Activated CD4-positive, alpha-beta T cell treated with anti-CD3 and anti-CD28 coated beads, Interleukin-2, amount 50 U/mL, for 4 hours (primary cell): Measurements from ENCODE around the gene DAD1.
"Not testable (repeated sequence)": the region's sequence is repeated elsewhere in the genome, so short reads cannot be mapped to it uniquely, and the experiment has no call there.

Experiments
- DNase-seq, 2 experiments: peaks; one replicate each; pipeline ENCODE4 v3.0.0-alpha.2; 2020

DAD1 gene

DNA sequence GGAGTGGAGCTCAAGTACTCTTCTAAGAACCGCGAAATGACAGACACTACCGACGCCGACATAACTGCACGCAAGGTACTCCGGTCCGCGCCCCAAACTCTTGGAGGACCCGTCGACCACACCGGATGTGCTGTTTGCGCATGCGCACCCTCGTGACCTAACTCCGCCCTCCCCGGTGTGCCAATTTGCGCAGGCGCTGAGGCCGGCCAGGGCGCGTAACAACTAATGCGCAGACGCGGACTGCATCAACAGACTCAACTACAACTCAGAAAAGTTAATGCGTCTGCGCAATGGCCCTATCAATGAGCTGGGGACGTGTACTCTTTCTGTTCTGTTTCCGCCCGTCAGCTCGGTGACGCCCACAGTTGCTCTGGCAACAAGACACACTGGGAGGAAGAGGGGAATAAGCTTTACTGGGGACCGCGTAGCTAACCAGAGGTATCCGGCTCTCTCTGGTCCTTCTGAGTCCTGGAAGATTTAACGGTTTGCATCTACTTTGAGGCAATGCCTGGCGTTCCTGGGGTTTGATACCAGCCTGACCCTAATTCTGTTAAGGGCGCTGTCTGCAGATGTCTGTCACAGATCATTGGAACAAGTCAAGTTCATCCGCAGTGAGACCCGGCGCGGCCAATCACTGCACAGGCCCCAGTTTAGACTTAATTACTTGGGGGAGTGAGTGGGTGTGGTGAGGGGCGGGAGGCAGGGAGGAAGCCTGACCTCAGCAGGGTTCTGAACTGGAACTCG is at the start of gene DAD1:
DAD1 (minus strand) TSS at position 129 of the 744 bp plus-strand sequence; CDS start at position 62, 67 bp downstream.
- peak; percentile 98 for DNase-seq

DNA sequence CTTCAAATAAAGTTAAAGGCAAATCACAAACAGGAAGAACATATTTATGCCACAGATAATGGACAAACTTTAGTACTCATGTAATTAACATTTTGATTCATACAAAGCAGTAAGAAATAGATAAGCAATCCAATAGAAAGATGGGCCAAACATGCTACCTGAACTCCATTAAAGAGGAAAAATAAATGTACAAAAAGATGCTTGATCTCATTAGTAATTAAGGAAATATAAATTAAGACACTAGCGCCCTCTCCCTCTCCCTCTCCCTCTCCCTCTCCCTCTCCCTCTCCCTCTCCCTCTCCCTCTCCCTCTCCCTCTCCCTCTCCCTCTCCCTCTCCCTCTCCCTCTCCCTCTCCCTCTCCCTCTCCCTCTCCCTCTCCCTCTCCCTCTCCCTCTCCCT is 47.0 kb upstream of the DAD1 start:
- not testable (repeated sequence) for DNase-seq

DNA sequence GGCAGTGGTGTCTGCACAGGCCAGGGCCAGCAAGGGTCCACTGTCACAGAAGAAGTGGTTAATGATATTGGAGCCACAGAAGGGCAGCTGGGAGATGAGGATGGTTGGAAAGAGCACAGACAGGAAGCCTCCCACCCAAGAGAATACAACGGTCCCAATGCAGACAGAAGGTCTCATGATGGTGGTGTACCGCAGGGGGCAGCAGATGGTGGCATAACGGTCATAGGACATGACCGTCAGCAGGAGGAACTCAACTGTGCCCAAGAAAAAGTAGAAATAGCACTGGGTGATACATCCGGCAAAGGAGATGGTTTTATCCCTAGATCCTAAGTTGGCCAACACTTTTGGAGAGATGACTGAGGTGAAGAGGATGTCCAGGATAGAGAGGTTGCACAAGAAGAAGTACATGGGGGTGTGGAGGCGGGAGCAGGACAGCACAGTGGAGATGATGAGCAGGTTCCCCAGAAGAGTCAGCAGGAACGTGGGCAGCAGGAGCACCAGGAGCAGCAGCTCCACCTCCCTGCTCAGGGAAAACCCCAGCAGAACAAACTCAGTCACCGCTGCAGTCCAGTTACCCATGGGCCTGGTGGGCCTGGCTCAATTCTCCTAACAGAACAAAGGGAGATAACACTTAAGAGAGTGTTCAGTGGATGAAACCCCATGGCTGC is 45.3 kb upstream of the DAD1 start:
- no peak for DNase-seq

DNA sequence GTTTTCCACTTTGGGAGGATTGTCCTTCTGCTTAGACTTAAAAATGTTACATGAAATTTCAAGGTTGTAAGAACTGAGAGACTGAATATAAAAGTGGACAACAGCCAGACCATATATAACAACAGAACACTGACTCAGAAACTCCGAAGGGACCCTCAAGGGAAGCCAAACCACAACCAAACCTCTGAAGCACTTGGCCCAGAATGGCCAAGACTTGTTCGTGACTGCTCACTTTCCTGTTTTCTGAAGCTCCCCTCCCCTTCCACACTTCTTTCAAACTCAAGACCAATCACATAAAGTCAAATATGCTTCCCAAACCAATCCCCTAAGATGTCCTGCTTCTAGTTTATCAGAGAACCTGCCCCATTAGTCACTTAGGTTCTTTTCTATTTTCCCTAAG is 41.5 kb upstream of the DAD1 start:
- DNase-seq, result no peak

DNA sequence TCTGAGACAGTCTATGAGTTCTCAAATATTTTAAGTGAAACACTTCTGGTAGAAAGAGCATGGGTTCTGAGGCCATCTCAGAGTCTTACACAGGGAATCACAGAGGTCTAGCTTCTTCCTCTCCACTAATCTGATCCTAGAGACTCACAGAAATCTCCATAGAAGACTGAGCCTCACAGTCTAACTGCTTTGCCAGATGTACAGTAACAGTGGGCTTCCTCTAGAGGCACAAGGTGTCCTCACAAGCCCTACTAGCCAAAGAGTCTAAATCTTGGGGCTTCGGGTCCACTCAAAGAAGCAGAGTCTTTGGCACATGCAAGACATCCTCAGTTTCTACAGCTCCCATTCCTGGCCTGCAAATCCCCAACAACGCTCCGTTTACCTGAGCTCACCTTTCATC is 41.0 kb upstream of the DAD1 start:
- DNase-seq, result no peak

DNA sequence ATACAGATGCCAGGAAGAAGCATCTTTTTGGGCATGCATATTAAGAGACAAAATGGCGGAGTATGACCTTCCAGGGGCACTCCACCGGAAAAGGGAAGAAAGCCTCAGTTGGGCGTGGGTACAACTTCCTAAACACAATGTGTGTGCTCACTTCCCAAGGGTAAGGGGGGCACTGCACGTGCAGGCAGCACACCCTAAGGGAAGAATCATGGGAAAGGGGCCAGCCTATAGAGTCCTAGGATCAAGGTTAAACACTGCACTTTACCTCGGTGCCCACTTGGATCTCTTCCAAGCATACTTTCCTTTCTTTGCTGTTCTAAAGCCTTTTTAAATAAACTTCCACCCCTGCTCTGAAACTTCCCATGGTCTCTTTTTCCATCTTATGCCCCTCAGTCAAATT is 40.3 kb upstream of the DAD1 start:
- DNase-seq, result no peak

DNA sequence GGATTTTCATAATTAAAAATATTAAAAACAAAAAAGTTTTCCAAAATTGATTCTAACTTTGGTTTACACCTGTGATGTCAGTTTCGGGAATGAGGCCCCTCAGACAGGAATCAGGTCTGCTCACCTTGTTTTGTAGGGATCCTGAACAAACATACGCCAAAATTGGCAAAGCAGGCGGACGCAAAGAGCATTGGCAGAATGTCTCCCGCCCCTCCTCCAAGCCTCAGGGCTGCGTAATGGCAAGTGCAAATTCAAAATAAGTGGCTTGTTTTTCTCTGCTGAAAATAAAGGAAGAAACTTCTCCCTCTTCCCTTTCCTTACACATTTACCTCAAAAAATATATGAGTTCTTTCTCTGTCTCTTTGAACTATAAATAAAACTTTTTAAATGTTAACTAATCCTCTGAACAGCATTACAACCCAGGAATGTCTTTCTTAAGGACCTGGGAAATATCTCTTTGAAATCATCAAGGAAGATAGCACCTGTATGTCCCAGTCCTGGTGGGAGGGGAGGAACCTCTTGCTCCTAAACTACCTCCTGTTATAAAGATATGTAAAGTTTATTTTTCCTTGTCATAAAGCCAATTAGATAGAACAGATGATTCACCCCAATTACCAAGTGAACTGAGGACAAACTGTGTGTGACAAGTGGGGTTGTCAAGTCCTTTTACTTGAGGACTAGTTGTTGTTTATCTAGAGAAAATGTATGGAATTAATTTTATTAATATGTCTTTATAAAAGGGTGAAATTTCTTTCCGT is 38.7 kb upstream of the DAD1 start:
- DNase-seq, result no peak

DNA sequence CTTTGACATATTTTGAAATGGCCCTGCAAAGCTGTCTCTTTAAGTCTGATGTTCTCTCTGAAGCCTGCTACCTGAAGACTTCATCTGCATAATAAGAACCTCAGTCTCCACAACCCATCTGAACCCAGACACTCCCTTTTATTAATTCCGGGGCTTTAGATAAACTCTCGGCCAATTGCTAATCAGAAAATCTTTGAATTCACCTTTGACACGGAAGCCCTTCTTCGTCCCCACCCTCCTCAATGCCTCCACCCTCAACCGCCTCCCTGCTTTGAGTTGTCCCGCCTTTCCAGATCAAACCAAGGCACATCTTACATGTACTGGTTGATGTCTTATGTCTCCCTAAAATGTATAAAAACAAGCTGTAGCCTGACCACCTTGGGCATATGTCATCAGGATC is 37.6 kb upstream of the DAD1 start:
- DNase-seq, result no peak

DNA sequence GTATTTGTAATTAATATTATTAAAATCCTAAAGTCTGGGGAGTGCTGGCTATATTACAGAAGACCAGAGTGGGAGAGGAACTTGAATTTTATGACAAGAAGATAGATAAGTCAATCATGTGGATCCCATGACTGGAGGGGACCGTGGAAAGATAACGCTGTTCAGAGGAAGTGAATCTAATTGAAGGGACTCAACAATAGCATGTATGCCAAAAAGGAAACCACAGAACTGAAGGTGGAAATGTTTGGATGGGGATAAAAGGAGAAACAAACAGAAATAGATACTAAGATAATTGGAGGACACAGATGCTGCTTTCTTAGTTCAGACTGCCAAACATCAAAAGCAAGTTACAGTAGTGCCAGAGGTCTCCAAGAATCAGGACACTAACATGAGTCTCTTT is 34.0 kb upstream of the DAD1 start:
- DNase-seq, result no peak

DNA sequence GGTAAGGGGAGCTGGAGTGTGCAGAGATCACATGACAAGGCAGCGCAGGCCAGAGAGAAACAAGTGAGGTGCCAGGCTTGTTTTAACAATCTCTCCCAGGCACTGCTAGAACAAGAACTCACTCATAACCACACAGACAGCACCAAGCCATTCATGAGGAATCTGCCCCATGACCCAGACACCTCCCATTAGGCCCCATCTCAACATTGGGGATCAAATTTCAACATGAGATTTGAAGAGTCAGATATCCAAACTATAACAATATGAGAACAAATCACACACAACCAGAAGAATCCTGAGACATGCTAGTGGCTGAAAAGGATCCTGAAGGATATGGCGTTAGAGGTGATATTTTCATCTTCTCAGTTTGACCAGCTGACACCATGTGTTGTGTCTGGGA is 33.2 kb upstream of the DAD1 start:
- no peak for DNase-seq

DNA sequence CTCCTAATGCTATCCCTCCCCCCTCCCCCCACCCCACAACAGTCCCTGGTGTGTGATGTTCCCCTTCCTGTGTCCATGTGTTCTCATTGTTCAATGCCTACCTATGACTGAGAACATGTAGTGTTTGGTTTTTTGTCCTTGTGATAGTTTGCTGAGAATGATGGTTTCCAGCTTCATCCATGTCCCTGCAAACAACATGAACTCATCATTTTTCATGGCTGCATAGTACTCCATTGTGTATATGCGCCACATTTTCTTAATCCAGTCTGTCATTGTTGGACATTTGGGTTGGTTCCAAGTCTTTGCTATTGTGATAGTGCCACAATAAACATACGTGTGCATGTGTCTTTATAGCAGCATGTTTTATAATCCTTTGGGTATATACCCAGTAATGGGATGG is 26.7 kb upstream of the DAD1 start:
- DNase-seq, result not testable (repeated sequence)

DNA sequence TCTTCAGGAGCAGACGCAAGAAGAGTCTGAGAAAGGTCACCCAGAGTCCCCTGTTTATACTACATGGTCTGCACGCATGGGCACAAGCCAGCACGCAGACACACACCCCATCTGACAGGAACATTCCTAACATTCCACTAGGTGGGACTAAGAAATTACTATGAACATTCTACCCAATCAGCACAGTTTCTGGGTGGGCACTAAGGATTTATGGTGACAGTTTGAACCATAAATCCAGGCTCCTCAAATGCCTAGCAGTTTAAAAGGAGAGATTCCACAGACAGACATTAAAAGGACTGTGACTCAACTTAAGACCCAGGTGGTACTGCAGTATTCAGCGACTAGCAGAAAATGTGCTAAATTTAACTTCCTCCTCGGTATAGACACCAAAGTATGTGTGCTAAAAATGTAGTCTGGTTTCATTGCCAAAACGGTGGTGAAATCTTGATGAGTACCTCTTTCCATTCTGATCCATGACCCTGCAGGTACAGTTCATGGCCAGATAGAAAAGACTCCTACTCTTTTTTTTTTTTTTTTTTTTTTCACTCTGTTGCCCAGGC is 25.3 kb upstream of the DAD1 start:
- no peak for DNase-seq

DNA sequence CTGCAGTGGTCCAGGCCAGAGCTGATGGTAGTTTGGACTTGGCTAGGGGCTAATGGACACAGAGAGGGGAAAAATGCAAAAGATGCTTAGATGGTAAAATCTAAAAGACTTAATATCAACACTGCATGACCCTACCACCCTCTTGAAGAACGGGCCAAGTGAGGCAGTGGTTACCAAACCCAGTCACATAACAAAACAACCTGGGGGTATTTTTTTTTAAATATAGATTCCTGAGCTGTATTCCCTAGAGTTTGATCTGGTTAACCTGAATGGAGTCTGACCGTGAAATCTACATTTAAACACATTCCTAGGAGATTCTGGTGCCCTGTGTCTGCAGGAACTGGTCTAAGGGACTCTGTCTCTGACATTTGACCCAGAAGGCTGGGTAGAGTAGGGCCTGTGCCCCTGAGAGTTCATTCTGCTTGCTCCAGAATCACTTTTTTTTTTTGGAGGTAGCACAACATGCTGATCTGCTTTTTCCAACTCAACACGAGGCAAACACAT is 24.8 kb upstream of the DAD1 start:
- DNase-seq, result no peak

DNA sequence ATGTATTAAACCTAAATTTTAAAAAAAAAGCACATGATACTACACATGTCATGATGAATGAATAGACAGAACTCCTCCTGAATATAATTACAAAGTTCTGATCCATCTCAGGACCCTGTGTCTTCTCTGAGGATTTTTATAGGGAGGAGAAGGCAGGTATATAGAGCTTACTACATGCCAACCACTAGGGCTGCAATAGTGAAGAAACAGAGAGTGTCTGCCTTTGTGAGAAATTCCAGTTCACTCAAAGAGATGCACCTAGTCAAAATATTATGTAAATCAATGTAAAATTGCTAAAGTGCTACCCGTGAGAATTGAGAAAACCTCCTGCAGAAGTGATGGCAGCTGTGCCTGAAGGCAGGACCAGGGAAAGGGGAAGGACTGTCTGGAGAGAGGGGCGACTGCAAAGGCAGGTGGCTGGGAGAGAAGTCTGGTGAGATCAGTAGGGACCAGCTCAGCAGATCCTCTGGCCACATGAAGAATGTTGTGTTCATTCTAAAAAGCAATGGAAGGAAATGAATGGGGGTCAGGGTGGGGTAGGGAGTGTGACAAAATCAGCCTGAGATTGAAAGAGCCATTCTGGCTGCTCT is 24.2 kb upstream of the DAD1 start:
- no peak for DNase-seq

DNA sequence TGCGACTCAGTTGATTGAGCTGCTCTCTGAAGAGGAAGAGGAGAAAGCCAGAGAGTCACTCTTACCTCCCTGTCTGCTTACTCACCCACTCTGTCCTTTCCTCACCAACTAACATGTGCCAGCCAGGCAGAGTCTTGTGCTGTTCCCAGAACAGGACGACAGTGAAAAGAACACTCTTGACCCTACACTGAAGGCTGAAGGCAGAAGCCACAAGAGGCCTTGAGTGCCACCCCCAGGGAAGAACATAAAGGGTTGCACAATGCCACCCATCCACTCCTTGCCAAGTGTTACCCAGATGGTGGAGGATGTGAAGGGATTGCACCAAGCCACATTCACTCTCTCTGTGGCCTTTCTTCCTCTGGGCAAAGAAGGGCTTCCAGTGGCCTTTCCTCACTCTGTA is 21.9 kb upstream of the DAD1 start:
- no peak for DNase-seq

DNA sequence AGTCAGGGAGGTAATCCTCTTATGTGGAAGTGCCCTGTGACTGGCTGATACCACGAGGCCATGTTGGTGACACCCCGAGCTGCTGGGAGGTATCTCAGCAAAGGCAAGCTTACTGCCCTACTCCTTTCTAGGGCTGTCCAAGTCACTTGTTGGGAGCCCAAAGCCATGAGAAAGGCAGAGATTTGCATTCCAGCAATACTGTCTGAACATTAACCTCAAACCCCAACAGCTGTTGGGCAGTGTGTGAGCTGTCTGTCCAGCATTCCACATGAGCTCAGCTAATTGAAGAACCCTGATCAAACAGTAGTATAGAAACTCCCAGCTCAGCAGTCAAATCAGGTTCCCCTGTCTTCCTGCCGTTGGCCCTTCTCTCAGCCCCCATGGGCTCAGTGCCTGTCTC is 18.3 kb upstream of the DAD1 start:
- DNase-seq, result no peak

DNA sequence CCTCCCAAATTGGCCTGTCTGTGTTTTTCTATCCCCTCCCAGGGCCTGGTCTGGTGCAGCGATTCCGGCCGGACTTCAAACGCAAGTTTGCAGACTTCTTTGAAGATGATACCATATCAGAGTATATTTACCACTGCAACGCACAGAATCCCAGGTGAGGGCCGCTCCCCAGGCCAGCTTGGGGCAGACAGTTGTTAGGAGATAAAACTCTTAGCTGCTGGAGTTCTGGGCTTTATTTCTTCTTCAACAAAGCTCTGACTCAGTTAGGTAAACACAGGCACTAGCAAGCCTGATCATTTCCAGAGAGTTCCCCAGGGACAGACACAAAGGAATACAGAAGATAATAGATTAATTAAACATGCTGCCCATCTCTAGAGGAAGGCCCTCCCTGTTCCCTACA is 17.4 kb upstream of the DAD1 start:
- DNase-seq, result no peak

DNA sequence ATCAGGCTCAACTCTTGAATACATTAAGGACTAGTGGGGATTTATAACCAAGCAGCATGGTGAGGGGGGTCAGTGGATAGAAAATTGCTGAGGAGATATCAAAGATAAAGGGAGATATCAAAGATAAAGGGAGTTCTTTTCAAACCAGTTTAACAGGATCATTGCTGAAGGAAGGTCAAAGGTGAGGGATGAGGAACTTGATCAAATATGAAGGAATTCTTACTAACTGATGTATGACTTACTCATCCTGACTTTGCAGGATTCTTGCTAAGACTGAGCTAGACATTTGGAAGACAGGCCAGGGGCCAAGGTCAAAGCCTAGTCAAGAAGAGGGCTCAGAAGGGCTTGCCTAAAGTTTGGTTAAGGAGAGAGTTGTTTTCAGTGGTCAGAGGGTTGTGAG is 13.8 kb upstream of the DAD1 start:
- no peak for DNase-seq

DNA sequence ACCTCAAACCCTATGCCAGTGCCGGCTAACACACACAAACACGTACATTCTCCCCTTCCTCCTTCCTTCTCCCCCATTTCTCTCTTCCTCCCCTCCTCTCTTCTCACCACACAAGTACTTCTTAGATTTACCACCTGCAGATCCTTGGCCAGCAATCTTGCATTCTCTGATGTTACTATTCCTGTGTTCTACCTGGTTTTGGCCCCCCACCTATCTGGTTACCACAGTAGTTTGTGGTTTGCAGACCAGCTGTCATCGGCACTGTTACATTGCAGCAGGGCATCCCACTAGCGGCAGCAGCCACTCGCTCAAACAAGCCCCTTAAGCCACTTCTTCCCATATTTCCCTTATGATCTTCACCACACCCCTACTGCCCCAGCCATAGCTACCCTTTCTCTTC is 13.0 kb upstream of the DAD1 start:
- no peak for DNase-seq

DNA sequence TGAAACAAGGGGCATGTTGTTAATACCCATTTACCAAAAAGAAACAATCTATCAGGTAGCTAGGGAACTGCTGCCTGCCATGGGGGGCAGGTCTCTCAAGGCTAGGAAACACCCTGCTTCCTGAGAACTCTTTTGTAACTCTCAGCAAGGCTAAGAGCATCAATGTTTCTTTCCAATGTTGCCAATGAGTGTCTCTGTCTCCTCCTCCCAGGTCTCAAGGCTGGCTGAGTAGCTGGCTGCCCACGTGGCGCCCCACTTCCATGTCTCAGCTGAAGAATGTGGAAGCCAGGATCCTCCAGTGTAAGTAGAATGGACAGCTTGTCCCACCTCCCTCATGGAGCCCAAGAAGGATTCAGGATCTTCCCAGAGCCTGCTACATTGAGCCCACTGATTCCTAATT is 12.4 kb upstream of the DAD1 start:
- no peak for DNase-seq

DNA sequence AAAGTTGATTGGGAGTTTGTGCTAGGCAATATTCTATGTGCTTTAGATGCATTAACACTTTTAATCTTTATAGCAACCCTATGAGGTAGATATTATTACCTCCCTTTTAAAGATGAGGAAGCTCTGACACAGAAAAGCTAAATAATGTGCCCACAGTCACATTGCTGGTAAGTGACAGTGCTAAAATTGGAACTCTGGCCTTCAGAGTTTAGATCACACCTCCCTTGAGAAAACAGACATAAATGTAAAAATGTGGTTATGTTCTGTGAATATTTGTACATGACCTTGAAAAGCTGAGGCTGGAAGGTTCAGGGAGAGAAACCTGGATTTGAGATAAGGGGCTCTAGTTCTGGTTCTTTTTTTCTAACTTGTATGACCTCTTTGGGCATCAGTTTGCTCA is 11.0 kb upstream of the DAD1 start:
- DNase-seq, result no peak

DNA sequence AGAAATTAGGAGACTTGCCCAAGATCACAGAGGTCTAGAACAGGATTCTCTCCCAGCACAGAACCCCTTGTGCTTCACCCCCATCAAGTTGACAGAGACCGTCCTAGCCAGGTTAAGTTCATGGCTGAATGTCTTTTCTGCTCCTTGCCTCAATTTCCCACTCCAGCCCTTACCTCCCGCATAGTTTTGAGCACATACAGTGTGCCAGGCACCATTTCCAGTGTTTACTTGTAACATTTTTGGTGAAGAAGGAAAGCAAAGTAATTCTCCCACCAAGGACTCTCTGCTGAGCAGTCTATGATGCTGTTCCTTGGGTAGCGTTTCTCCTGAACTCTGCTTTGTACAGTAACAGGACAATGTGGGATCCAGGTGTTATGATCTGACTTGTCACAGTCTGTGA is 10.3 kb upstream of the DAD1 start:
- no peak for DNase-seq

DNA sequence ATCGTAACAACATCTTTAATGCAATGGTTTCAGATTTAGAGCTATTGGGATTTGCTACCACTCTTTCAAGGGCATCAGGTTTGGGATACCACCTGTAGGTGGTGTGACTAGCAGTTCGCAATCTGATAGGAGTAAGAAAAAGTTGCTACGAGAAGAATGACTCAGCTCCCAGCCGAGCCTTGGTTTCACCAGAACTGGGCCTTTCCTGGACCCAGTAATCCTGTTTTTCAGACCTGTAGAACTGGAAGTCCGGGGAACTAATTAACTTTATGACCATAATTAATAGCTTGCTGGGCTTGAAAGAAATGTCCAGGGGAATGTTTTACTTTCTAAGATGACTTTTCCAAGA is 9.8 kb upstream of the DAD1 start:
- DNase-seq, result peak; percentile 25 to 30
